HEK293 (cell line): Measurements from ENCODE around the gene PAQR7.

Source experiments
- BCL11A ChIP-seq: fragments of 450-650 bp; formaldehyde crosslinking; IDR thresholded peaks from 2 replicates; pipeline ENCODE4 v1.5.1; 2016; ENCODE audit warnings: low read depth, missing biosample characterization, missing genetic modification characterization
- GLI4 ChIP-seq: fragments of 450-650 bp; formaldehyde crosslinking; IDR thresholded peaks from 2 replicates; pipeline ENCODE4 v1.5.1; 2016; ENCODE audit warnings: missing biosample characterization, missing genetic modification characterization
- KLF7 ChIP-seq: fragments of 450-650 bp; formaldehyde crosslinking; IDR thresholded peaks from 2 replicates; pipeline ENCODE4 v1.5.1; 2016; ENCODE audit warnings: missing biosample characterization, missing genetic modification characterization, borderline replicate concordance
- RBAK ChIP-seq: fragments of 450-650 bp; formaldehyde crosslinking; IDR thresholded peaks from 2 replicates; pipeline ENCODE4 v1.5.1; 2016; ENCODE audit warnings: missing biosample characterization, missing genetic modification characterization
- TRIM28 ChIP-seq: IDR thresholded peaks from 2 replicates; pipeline ENCODE4 v1.6.1; 2011; ENCODE audit warnings: low read length, control low read depth, borderline replicate concordance
- YY1 ChIP-seq: fragments of 450-650 bp; formaldehyde crosslinking; IDR thresholded peaks from 2 replicates; pipeline ENCODE4 v1.5.1; 2018; ENCODE audit warnings: missing biosample characterization, missing genetic modification characterization
- ZBTB20 ChIP-seq: fragments of 450-650 bp; formaldehyde crosslinking; IDR thresholded peaks from 2 replicates; pipeline ENCODE4 v1.5.1; 2016; ENCODE audit warnings: missing biosample characterization, missing genetic modification characterization
- ZBTB21 ChIP-seq: fragments of 450-650 bp; formaldehyde crosslinking; IDR thresholded peaks from 2 replicates; pipeline ENCODE4 v1.5.1; 2017; ENCODE audit warnings: missing biosample characterization, missing genetic modification characterization
- ZNF133 ChIP-seq: fragments of 450-650 bp; formaldehyde crosslinking; IDR thresholded peaks from 2 replicates; pipeline ENCODE4 v1.5.1; 2016; ENCODE audit warnings: missing biosample characterization, missing genetic modification characterization
- ZNF140 ChIP-seq: fragments of 450-650 bp; formaldehyde crosslinking; IDR thresholded peaks from 2 replicates; pipeline ENCODE4 v1.5.1; 2016; ENCODE audit warnings: missing biosample characterization, missing genetic modification characterization
- ZNF169 ChIP-seq: fragments of 450-650 bp; formaldehyde crosslinking; IDR thresholded peaks from 2 replicates; pipeline ENCODE4 v1.5.1; 2016; ENCODE audit warnings: missing biosample characterization, missing genetic modification characterization
- ZNF239 ChIP-seq: fragments of 450-650 bp; formaldehyde crosslinking; IDR thresholded peaks from 2 replicates; pipeline ENCODE4 v1.5.1; 2016; ENCODE audit warnings: missing biosample characterization, missing genetic modification characterization
- ZNF24 ChIP-seq: fragments of 450-650 bp; formaldehyde crosslinking; IDR thresholded peaks from 2 replicates; pipeline ENCODE4 v1.5.1; 2016; ENCODE audit warnings: missing biosample characterization, missing genetic modification characterization
- ZNF248 ChIP-seq: fragments of 450-650 bp; formaldehyde crosslinking; IDR thresholded peaks from 2 replicates; pipeline ENCODE4 v1.5.1; 2017; ENCODE audit warnings: missing biosample characterization, missing genetic modification characterization
- ZNF416 ChIP-seq: fragments of 450-650 bp; formaldehyde crosslinking; IDR thresholded peaks from 2 replicates; pipeline ENCODE4 v1.5.1; 2016; ENCODE audit warnings: missing biosample characterization, missing genetic modification characterization
- ZNF510 ChIP-seq: fragments of 450-650 bp; formaldehyde crosslinking; IDR thresholded peaks from 2 replicates; pipeline ENCODE4 v1.5.1; 2018; ENCODE audit warnings: mild to moderate bottlenecking, missing genetic modification characterization, missing biosample characterization; ENCODE audit not compliant: insufficient replicate concordance
- ZNF560 ChIP-seq: fragments of 450-650 bp; formaldehyde crosslinking; IDR thresholded peaks from 2 replicates; pipeline ENCODE4 v1.5.1; 2017; ENCODE audit warnings: missing biosample characterization, missing genetic modification characterization, borderline replicate concordance
- ZNF585B ChIP-seq: fragments of 450-650 bp; formaldehyde crosslinking; IDR thresholded peaks from 2 replicates; pipeline ENCODE4 v1.5.1; 2016; ENCODE audit warnings: missing biosample characterization, missing genetic modification characterization
- ZNF670 ChIP-seq: fragments of 450-650 bp; formaldehyde crosslinking; IDR thresholded peaks from 2 replicates; pipeline ENCODE4 v1.5.1; 2016; ENCODE audit warnings: missing biosample characterization, missing genetic modification characterization, low read depth
- ZNF677 ChIP-seq: fragments of 450-650 bp; IDR thresholded peaks from 2 replicates; pipeline ENCODE4 v1.5.0; 2018; ENCODE audit warnings: missing biosample characterization, mild to moderate bottlenecking, missing genetic modification characterization, moderate library complexity
- ZNF747 ChIP-seq: fragments of 450-650 bp; formaldehyde crosslinking; IDR thresholded peaks from 2 replicates; pipeline ENCODE4 v1.5.1; 2016; ENCODE audit warnings: missing biosample characterization, missing genetic modification characterization
- ZNF776 ChIP-seq: fragments of 450-650 bp; formaldehyde crosslinking; IDR thresholded peaks from 2 replicates; pipeline ENCODE4 v1.5.0; 2017; ENCODE audit warnings: missing biosample characterization, missing genetic modification characterization, borderline replicate concordance
- TF ChIP-seq, protein P1 (sequence below): fragments of 450-650 bp; formaldehyde crosslinking; IDR thresholded peaks from 2 replicates; pipeline ENCODE4 v1.5.1; 2016; ENCODE audit warnings: missing biosample characterization, missing genetic modification characterization
- TF ChIP-seq, protein P2 (sequence below): fragments of 450-650 bp; formaldehyde crosslinking; IDR thresholded peaks from 2 replicates; pipeline ENCODE4 v1.5.1; 2016; ENCODE audit warnings: missing biosample characterization, missing genetic modification characterization
- TF ChIP-seq, protein P3 (sequence below): fragments of 450-650 bp; formaldehyde crosslinking; IDR thresholded peaks from 2 replicates; pipeline ENCODE4; 2016; ENCODE audit warnings: missing biosample characterization, missing genetic modification characterization
- TF ChIP-seq, protein P4 (sequence below): fragments of 450-650 bp; formaldehyde crosslinking; IDR thresholded peaks from 2 replicates; pipeline ENCODE4 v1.5.1; 2016; ENCODE audit warnings: missing biosample characterization, missing genetic modification characterization
- TF ChIP-seq, protein P5 (sequence below): fragments of 450-650 bp; formaldehyde crosslinking; IDR thresholded peaks from 2 replicates; pipeline ENCODE4 v1.5.1; 2016; ENCODE audit warnings: missing biosample characterization, missing genetic modification characterization
- TF ChIP-seq, protein P6 (sequence below): fragments of 450-650 bp; formaldehyde crosslinking; IDR thresholded peaks from 2 replicates; pipeline ENCODE4 v1.5.1; 2016; ENCODE audit warnings: missing biosample characterization, missing genetic modification characterization
- TF ChIP-seq, protein P7 (sequence below): fragments of 450-650 bp; formaldehyde crosslinking; IDR thresholded peaks from 2 replicates; pipeline ENCODE4 v1.5.1; 2017; ENCODE audit warnings: missing biosample characterization, missing genetic modification characterization
- TF ChIP-seq, protein P8 (sequence below): fragments of 450-650 bp; formaldehyde crosslinking; IDR thresholded peaks from 2 replicates; pipeline ENCODE4 v1.5.1; 2016; ENCODE audit warnings: missing biosample characterization, missing genetic modification characterization

Gene PAQR7

DNA sequence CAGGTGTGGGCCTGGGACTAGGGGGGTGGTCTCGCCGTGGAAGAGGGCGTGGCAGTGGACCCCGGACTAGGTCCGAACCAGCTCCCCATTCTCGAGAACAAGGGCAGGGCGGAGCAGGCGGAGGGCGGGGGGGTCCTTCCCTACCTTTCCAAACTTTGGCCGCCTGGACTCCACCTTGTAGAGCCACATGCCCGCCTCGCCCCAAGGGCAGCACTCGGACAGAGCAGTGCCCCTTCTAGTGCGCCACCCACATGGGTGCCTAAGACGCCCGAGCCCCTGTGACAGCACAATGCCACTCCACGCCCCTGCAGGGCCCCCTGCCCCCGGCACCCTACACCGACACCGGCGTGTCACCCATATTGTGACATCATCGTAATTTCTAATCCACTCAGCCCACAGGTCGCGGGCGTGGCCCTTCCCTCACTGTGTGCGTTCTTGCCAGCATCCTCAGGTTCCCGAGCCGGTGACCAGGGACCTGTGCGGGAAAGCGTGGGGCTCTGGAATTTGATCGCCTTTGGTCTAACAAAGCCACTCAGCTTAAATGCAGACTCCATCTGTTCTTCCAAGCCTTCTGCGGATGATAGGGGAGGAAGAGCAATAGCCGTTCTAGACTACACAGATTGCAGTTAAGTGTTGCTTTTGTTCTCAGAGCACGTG, 31.3 kb upstream of the PAQR7 start (continued):
- no peak for TF ChIP-seq ZNF560 (tag by site-specific recombination)
- no peak for TF ChIP-seq ZNF670 (tag by site-specific recombination)
- TF ChIP-seq ZBTB21 (tag by site-specific recombination) = peak; percentile 71
- no peak for TF ChIP-seq ZNF248
- TF ChIP-seq, protein P1, sequence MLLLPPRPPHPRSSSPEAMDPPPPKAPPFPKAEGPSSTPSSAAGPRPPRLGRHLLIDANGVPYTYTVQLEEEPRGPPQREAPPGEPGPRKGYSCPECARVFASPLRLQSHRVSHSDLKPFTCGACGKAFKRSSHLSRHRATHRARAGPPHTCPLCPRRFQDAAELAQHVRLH = no peak
- TF ChIP-seq ZNF416 = no peak
- TF ChIP-seq, protein P2, sequence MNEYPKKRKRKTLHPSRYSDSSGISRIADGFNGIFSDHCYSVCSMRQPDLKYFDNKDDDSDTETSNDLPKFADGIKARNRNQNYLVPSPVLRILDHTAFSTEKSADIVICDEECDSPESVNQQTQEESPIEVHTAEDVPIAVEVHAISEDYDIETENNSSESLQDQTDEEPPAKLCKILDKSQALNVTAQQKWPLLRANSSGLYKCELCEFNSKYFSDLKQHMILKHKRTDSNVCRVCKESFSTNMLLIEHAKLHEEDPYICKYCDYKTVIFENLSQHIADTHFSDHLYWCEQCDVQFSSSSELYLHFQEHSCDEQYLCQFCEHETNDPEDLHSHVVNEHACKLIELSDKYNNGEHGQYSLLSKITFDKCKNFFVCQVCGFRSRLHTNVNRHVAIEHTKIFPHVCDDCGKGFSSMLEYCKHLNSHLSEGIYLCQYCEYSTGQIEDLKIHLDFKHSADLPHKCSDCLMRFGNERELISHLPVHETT (tag by site-specific recombination) = no peak
- TF ChIP-seq KLF7 = no peak
- no peak for TF ChIP-seq ZNF677
- TF ChIP-seq, protein P3, sequence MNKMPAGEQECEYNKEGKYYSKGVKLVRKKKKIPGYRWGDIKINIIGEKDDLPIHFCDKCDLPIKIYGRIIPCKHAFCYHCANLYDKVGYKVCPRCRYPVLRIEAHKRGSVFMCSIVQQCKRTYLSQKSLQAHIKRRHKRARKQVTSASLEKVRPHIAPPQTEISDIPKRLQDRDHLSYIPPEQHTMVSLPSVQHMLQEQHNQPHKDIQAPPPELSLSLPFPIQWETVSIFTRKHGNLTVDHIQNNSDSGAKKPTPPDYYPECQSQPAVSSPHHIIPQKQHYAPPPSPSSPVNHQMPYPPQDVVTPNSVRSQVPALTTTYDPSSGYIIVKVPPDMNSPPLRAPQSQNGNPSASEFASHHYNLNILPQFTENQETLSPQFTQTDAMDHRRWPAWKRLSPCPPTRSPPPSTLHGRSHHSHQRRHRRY (tag by site-specific recombination) = 0 out of 2 replicates have a peak, but pooled peaks have one; percentile 20
- TF ChIP-seq, protein P4, sequence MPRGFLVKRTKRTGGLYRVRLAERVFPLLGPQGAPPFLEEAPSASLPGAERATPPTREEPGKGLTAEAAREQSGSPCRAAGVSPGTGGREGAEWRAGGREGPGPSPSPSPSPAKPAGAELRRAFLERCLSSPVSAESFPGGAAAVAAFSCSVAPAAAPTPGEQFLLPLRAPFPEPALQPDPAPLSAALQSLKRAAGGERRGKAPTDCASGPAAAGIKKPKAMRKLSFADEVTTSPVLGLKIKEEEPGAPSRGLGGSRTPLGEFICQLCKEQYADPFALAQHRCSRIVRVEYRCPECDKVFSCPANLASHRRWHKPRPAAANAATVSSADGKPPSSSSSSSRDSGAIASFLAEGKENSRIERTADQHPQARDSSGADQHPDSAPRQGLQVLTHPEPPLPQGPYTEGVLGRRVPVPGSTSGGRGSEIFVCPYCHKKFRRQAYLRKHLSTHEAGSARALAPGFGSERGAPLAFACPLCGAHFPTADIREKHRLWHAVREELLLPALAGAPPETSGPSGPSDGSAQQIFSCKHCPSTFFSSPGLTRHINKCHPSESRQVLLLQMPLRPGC = no peak
- no peak for TF ChIP-seq ZNF585B (tag by site-specific recombination)
- no peak for TF ChIP-seq ZNF747 (tag by site-specific recombination)
- 0 out of 2 replicates have a peak, but pooled peaks have one; percentile 20 for TF ChIP-seq ZNF24 (tag by site-specific recombination)
- no peak for TF ChIP-seq TRIM28
- no peak for TF ChIP-seq BCL11A
- TF ChIP-seq, protein P5, sequence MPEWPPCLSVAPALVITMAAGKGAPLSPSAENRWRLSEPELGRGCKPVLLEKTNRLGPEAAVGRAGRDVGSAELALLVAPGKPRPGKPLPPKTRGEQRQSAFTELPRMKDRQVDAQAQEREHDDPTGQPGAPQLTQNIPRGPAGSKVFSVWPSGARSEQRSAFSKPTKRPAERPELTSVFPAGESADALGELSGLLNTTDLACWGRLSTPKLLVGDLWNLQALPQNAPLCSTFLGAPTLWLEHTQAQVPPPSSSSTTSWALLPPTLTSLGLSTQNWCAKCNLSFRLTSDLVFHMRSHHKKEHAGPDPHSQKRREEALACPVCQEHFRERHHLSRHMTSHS (tag by site-specific recombination) = no peak
- TF ChIP-seq, protein P6, sequence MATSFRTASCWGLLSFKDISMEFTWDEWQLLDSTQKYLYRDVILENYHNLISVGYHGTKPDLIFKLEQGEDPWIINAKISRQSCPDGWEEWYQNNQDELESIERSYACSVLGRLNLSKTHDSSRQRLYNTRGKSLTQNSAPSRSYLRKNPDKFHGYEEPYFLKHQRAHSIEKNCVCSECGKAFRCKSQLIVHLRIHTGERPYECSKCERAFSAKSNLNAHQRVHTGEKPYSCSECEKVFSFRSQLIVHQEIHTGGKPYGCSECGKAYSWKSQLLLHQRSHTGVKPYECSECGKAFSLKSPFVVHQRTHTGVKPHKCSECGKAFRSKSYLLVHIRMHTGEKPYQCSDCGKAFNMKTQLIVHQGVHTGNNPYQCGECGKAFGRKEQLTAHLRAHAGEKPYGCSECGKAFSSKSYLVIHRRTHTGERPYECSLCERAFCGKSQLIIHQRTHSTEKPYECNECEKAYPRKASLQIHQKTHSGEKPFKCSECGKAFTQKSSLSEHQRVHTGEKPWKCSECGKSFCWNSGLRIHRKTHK (tag by site-specific recombination) = no peak
- no peak for TF ChIP-seq ZNF133
- no peak for TF ChIP-seq ZNF776 (tag by site-specific recombination)
- 0 out of 2 replicates have a peak, but pooled peaks have one; percentile 15 for TF ChIP-seq GLI4 (tag by site-specific recombination)
- TF ChIP-seq, protein P7, sequence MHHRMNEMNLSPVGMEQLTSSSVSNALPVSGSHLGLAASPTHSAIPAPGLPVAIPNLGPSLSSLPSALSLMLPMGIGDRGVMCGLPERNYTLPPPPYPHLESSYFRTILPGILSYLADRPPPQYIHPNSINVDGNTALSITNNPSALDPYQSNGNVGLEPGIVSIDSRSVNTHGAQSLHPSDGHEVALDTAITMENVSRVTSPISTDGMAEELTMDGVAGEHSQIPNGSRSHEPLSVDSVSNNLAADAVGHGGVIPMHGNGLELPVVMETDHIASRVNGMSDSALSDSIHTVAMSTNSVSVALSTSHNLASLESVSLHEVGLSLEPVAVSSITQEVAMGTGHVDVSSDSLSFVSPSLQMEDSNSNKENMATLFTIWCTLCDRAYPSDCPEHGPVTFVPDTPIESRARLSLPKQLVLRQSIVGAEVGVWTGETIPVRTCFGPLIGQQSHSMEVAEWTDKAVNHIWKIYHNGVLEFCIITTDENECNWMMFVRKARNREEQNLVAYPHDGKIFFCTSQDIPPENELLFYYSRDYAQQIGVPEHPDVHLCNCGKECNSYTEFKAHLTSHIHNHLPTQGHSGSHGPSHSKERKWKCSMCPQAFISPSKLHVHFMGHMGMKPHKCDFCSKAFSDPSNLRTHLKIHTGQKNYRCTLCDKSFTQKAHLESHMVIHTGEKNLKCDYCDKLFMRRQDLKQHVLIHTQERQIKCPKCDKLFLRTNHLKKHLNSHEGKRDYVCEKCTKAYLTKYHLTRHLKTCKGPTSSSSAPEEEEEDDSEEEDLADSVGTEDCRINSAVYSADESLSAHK (tag by site-specific recombination) = no peak
- TF ChIP-seq ZNF169 (tag by site-specific recombination) = no peak
- no peak for TF ChIP-seq RBAK (tag by site-specific recombination)
- TF ChIP-seq ZNF510 = no peak
- no peak for TF ChIP-seq ZNF239 (tag by site-specific recombination)
- TF ChIP-seq, protein P8, sequence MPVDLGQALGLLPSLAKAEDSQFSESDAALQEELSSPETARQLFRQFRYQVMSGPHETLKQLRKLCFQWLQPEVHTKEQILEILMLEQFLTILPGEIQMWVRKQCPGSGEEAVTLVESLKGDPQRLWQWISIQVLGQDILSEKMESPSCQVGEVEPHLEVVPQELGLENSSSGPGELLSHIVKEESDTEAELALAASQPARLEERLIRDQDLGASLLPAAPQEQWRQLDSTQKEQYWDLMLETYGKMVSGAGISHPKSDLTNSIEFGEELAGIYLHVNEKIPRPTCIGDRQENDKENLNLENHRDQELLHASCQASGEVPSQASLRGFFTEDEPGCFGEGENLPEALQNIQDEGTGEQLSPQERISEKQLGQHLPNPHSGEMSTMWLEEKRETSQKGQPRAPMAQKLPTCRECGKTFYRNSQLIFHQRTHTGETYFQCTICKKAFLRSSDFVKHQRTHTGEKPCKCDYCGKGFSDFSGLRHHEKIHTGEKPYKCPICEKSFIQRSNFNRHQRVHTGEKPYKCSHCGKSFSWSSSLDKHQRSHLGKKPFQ = no peak
- no peak for TF ChIP-seq ZNF140
- peak; percentile 56; the same call in 1 of the 2 replicates for TF ChIP-seq ZBTB20 (tag by site-specific recombination)
- TF ChIP-seq YY1 (tag by site-specific recombination) = no peak; the same call in 1 of the 2 replicates
